Measurements from ENCODE around the gene FNDC11. TPM values are rescaled to one million over a fixed set of nuclear protein-coding genes. Genes with fewer than 3 reads are reported as not detected.
A peak's percentile ranks its signal among the peaks of the same experiment; 100 is the strongest.
"Not testable (repeated sequence)": the region's sequence is repeated elsewhere in the genome, so short reads cannot be mapped to it uniquely, and the experiment has no call there.

Gene FNDC11
- total and polyA plus RNA-seq, 10 donors = 0.33 to 2.0 (median 1.00) TPM

DNA sequence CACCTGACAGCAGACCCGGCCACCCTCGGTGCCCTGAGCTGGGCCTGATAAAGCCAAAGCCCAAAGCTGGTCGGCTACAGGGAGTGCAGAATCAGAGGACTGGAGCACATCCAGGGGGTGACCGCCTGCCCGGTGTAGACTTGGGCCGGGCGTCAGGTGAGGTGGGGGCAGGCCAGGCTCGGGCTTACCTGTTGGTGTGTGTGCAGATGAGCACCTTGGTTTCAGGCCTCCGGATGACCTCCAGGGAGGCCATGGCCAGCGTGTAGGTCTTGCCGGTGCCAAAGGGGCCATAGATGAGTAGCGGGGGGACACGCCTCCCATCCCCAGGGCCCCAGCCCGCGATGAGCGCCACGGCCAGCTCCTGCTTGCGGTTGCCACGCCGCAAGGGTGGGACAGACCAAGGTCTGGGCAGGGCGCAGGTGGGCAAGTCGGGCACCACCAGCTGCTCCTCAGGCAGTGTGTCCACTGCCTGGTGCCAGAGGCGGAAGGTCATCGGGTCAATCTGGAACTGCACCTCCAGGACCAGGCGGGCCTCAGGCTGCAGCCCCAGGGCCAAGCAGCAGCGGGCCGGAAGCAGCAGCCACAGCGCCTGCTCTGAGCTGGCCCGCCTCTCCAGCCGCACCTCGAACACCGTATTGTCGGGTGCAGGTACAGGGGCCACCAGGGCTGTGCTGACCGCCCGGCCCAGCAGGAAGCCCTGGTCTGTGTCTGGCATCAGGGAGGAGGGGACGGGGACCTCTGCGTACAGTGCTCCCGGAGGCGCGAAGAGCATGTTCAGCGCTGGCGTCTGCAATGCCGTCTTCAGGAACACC lies 14.4 kb downstream of the FNDC11 start:
- H3K4me1 ChIP-seq = peaks cover 21 to 64% (median 56%) of the 10 kb centered on the region in 6 donors
- no peaks in the 10 kb centered on the region for H3K9me3 ChIP-seq
- peaks cover 0 to 91% (median 46%) of the 10 kb centered on the region in 6 donors for H3K36me3 ChIP-seq
- no peaks in the 10 kb centered on the region for H3K27me3 ChIP-seq (replicated peaks in 1 of 7)
- peak in 1 of 3 donors; percentile 59 for TF ChIP-seq POLR2AphosphoS5 (IDR thresholded peaks at IDR 0.05)
- no peak for TF ChIP-seq POLR2A (IDR thresholded peaks at IDR 0.05)
- peak overlapping the region; percentile 29 to 90 (median 78) for H3K27ac ChIP-seq
- intact Hi-C loops (cut with DNase I; ENCODE audit: low total_unique reads) = no loop called here
- WGBS, 5 donors = 36 to 54% (median 44%) methylated on average over 18 to 43 of the region's 43 CpGs
- peak; percentile 87 for DNase-seq
- peak overlapping the region in 7 of 8 donors; percentile 4 to 65 (median 23) for H3K4me3 ChIP-seq

DNA sequence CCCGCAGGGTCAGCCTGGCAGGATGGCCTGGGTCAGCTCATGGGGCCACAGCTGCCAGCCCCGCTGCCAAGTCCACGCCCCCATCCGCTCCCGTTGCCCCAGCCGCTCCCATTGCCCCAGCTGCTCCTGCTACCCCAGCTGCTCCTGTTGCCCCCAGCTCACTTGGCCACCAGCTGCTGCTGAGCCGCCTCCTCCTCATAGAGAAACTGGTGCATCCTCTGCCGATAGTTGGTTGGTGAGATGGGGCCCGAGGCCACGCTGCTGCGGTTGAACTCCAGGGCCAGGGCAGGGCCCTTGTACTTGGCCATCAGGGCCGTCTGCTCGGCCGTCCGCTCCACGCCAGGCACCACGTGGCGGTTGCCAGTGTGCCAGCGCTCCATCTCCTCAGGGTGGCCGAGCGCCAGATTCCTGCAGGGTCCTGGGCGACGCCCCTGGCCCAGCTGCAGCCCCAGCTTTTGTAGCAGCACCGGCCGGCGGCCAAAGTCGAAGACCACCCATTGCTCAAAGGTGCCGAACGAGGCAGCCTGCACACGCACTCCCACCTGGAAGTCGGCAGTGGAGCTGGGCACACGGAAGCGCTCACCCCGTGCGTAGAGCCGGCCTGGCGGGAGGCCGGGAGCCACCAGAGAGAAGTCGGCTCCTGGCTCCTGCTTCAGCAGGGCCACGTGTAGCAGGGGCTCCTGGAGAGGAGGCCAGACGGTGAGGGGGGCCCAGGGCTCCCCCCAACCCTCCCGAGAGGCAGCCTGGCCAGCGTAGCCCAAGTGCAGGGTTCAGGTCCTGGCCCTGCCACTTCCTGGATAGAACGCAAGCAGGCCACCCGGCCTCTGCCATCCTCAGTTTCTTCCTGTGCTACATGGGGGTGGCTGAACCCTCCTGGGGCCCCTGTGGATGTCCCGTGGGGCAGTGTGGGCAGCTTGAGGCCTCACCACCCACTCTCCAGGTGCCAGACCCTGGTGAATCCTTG lies 15.3 kb downstream of the FNDC11 start:
- Histone ChIP-seq H3K4me3 (peak overlapping the region in 3 of 8 donors; percentile 20 to 65 (median 33)), H3K36me3 (peaks cover 0 to 82% (median 37%) of the 10 kb centered on the region in 6 donors), H3K27me3 (replicated peaks in 1 of 7) (no peaks in the 10 kb centered on the region), H3K27ac (peak overlapping the region in 7 of 8 donors; percentile 24 to 90 (median 82)), H3K9me3 (no peaks in the 10 kb centered on the region), H3K4me1 (peaks cover 22 to 68% (median 61%) of the 10 kb centered on the region in 6 donors)
- whole genome bisulfite sequencing, 5 donors = 79 to 89% (median 80%) methylated on average over 8 to 46 of the region's 46 CpGs
- intact Hi-C loops (cut with DNase I; ENCODE audit: low total_unique reads) = no loop called here
- no peak for TF ChIP-seq POLR2A (IDR thresholded peaks at IDR 0.05)
- TF ChIP-seq POLR2AphosphoS5 (IDR thresholded peaks at IDR 0.05) = peak in 1 of 3 donors; percentile 40
- peak; percentile 87 for DNase-seq

DNA sequence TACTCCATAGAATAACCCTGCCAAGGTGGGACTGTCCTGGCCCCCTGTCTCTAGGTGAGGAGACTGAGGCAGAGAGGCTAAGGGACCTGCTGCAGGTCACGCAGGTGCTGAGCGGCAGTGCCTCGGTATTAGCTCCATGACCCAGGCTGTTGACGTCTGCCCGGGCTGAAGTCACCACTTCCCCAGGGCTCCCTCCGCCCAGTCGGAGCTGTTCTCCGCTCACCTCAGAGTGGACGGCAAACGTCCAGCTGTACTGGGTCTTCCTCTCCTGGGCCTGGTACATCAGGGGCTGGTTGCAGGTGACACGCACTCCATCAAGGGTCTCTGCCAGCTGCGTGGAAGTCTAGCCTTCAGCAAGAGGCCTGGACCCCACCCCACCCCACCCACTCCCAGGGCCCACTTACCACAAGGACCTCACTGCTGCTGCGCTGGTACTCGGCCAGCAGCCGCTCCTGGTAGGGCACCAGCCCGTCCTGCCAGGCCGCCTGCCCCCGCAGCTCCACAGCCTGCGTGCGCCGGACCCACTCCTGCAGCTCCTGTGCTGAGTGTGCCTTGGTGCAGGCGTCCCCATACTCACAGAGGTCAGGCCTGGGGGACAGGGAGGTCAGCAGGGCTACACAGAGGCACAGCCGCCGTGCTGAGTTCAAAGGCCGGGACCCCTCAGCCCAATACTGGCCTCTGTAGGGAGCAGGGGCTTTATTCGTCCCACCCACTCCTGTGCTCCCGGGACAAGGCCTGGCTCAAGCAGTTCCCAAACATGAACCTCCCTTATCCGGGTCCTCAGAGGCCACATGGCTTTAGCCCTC lies 16.5 kb downstream of the FNDC11 start:
- H3K4me1 ChIP-seq = peaks cover 30 to 81% (median 71%) of the 10 kb centered on the region in 6 donors
- WGBS, 5 donors = 86 to 96% (median 91%) methylated on average over 10 to 28 of the region's 28 CpGs
- H3K36me3 ChIP-seq = peaks cover 0 to 70% (median 25%) of the 10 kb centered on the region in 6 donors
- intact Hi-C loops (cut with DNase I; ENCODE audit: low total_unique reads) = no loop called here
- no peak for DNase-seq
- H3K4me3 ChIP-seq = no peak overlapping the region
- peaks cover 0 to 6% (median 0%) of the 10 kb centered on the region in 7 donors for H3K27me3 ChIP-seq (replicated peaks in 1 of 7)
- TF ChIP-seq, protein P1, sequence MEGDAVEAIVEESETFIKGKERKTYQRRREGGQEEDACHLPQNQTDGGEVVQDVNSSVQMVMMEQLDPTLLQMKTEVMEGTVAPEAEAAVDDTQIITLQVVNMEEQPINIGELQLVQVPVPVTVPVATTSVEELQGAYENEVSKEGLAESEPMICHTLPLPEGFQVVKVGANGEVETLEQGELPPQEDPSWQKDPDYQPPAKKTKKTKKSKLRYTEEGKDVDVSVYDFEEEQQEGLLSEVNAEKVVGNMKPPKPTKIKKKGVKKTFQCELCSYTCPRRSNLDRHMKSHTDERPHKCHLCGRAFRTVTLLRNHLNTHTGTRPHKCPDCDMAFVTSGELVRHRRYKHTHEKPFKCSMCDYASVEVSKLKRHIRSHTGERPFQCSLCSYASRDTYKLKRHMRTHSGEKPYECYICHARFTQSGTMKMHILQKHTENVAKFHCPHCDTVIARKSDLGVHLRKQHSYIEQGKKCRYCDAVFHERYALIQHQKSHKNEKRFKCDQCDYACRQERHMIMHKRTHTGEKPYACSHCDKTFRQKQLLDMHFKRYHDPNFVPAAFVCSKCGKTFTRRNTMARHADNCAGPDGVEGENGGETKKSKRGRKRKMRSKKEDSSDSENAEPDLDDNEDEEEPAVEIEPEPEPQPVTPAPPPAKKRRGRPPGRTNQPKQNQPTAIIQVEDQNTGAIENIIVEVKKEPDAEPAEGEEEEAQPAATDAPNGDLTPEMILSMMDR (IDR thresholded peaks at IDR 0.05 in 8 of 11, conservative IDR thresholded peaks at IDR 0.05 in 3 of 11) = no peak
- peak in 2 of 3 donors; percentile 36 to 55 for TF ChIP-seq POLR2AphosphoS5 (IDR thresholded peaks at IDR 0.05)
- no peak overlapping the region for H3K27ac ChIP-seq
- H3K9me3 ChIP-seq = no peaks in the 10 kb centered on the region

DNA sequence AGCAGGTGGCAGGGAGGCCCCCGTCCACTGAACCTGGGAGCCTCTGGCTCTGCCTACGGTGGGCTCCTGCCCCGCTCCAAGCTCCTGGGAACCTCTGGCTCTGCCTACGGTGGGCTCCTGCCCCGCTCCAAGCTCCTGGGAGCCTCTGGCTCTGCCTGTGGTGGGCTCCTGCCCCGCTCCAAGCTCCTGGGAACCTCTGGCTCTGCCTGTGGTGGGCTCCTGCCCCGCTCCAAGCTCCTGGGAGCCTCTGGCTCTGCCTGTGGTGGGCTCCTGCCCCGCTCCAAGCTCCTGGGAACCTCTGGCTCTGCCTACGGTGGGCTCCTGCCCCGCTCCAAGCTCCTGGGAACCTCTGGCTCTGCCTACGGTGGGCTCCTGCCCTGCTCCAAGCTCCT lies 17.1 kb downstream of the FNDC11 start:
- H3K36me3 ChIP-seq = peaks cover 0 to 64% (median 19%) of the 10 kb centered on the region in 6 donors
- intact Hi-C loops (cut with DNase I; ENCODE audit: low total_unique reads); H3K27ac ChIP-seq; H3K4me3 ChIP-seq; H3K9me3 ChIP-seq; DNase-seq: not testable (repeated sequence)
- H3K27me3 ChIP-seq (replicated peaks in 1 of 7) = peaks cover 0 to 11% (median 0%) of the 10 kb centered on the region in 7 donors
- WGBS, 5 donors = 63 to 94% (median 73%) methylated on average over 1 to 8 of the region's 11 CpGs
- peaks cover 30 to 83% (median 71%) of the 10 kb centered on the region in 6 donors for H3K4me1 ChIP-seq
